NOMO-1 (cell line): ENCODE data around the gene GNAT1.
"Not testable (repeated sequence)": the region's sequence is repeated elsewhere in the genome, so short reads cannot be mapped to it uniquely, and the experiment has no call there.

Experiments used
- DNase-seq, 2 experiments: peaks; one replicate each; lab custom pipeline; 2025; ENCODE audit not compliant: unreplicated experiment in 2 of 2; lab: John Stamatoyannopoulos, UW

The GNAT1 gene

DNA sequence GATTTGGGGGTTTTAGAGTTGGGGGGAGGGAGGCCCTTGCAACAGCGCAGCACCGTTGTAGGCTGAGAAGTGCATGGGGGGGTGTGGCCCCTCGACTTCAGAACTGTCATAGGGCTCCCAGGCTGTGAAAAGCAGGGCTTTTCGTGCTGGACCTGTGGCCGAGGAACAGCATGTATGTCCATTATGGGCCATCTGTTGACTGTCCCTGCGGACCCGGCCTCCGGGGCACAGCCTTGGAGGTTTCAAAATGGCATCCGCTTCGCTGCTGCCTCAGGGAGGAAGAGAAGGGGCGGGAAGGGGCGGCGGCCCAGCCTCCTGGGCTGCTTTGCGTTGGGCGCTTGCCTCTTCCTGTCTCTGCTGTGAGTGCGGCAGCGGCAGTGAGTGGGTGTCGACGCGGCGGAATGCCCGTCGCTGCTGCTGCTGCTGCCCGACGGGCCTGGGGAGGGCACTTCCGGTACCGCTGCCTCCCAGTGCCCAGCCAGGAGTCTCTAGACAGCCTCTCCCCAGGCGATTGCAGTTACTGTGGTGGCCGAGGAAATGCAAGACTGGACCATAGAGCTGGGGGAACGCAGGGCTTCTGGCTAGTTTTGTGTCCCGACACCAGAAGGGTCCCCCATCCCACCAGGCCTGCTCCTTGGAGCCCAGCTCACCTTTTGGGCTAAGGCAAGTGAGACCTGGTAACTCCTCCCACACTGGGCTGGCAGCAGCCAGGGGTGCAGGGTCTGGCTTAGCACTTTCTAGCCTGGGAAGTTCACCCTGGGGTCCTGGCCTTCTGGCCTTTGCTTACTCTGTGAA is 46.5 kb downstream of the GNAT1 start:
- DNase-seq = peak; percentile 81 to 84

DNA sequence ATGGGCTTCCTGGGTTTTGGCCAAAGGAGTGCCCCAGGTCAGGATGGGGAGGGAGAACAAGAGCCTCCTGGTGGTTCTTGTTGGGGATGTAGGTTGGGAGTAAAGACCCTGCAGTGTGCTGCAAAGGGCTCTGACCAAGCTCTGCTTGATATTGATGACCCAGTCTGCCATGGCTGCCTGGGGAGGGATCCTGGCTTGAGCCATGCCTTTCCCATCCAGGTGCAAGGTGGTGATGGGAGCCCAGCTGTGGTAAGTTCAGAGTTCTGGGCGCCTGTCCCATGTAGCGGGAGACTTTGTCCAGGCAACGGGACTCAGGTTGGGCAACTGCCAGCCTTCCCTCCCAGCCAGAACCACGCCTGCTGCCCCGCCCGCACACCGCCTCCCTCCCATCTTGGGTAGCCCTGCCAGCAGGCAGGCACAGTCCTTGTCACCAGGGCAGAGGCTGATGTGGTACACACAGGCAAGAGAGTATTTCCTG is 47.2 kb downstream of the GNAT1 start:
- DNase-seq = peak in 1 of 2 experiments; percentile 17

DNA sequence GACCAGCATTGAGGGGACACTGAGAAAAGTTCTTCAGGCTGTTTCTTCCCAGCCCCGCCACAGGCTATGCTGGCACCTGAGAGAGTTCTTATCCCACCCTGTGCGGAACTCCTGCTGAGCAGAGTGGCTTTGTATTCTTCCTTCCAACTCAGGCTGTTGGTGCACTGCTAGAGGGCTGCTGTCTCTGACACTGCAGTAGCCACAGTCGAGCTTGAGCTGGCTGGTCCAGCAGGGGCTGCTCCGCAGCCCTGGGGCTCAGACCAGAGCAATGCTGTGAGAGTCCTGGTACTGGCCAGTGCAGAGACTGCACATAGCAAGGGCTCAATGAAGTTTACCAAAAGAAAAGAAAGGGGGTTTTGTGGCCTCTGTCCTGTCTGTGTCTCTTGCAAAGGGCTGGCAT is 48.2 kb downstream of the GNAT1 start:
- DNase-seq = no peak

DNA sequence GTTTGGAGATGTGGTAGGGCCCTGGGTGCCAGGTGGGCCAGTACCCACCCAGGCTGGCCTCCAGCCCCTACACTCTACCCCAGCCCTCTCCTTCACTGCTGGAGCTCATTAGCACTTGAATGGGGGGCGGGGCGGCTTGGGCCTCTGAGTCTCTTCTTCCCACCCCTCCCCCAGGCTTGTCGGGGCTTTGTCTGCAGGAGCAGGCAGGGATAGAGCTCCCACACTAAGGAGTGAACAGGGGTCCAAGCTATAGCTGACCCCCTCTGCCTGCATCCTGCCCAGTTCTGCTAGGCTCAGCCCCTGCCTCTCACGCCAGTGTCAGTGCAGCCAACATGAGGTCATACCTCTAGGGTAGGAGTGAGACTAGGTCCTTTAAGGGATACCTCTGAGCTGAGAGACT is 49.8 kb downstream of the GNAT1 start:
- DNase-seq = no peak

DNA sequence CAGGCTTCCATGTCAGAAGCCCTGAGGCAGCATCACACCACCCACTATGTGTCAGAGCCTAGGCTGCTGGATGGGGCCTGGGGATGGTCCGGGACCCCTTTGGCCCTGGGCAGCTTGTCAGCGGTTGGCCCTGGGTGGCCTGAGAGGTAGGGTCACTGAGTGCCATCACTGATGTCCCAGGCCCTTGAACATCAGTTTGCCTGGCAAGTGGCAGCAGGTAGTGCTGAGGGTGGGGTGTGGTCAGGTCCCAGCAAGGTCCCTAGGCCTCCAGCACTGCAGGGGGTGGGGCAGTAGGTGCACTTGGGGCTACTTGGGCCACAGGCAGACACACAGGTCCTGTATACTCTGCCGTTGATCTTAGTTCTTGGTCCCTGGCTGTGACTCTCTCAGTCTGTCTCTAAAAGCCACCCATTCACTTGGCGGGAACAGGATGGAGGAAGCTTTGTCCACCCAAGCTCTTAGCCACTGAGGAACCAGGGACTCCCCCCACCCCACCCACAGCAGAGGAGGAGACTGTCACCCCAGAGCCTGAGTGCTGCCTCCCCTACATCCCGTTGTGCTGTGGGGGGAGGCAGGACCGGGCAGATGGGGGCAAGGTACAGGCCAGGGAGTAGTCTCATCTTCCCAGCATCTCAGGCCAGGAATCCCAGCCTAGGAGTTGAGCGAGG is 50.4 kb downstream of the GNAT1 start:
- no peak for DNase-seq

DNA sequence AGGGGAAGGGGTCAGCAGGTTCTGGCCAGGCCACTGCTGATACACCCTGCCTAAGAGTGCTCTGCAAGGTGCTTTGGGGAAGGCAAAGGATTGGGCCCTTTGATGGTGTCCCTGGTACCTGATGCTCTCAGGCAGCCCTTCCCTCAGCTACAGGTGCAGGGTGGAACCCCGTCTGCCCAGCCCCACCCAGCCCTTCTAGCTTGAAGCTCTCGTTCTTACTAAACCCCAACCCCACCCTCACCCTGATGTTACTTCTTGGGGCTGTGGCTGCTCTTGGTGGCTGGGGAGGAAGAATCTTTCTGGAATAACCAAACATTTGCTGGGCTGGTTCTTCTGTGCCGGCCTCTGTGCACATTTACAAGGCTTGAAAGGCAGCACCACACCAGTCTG is 51.0 kb downstream of the GNAT1 start:
- no peak for DNase-seq

DNA sequence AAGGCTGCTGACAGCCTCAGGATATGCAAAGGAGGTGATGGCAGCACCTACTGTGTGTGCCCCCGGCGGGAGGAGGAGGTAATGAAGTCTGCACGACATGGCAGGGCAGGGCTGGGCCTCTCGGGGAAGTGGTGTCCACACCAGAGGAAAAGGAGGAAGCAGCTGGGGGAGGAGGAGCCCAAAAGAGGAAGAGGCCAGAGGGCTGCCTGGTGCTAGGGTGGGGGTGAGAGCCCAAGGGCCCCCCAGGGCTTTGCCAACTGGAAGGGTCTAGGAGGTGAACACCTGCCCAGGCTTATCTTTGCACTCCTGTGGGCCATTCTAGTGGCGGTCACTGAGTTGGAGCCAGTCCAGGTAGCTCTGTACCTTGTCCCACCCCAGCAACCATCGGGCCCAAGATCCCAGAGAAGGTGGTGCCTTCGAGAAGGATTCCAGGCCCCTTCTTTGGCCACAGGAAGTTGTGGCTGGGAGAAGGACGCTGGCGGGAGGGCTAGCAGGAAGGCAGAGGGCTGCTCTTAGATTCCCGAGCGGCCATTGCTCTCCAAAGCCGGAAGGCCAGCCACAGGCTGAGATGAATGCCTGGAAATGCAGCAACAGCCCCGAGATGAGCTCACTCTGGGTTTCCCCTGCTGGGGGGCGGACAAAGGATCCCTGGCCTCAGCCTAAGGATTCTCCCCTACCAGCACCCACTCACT is 51.6 kb downstream of the GNAT1 start:
- peak; percentile 94 to 97 for DNase-seq

DNA sequence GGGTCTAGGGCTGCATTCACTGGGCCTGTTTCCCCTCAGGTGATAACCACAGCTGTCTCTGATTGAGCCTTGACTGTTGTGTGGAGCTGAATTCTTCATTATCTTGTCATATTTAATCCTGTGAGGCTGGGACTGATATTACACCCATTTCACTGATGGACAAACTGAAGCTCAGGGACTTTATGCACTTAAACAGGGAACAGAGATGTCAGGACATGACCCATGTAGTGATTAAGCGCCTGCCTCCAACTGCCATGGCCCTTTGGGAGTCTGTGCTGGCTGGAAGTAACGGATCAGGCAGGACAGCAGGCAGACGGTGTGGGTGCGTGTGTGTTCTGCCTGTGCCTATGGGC is 52.1 kb downstream of the GNAT1 start:
- no peak for DNase-seq

DNA sequence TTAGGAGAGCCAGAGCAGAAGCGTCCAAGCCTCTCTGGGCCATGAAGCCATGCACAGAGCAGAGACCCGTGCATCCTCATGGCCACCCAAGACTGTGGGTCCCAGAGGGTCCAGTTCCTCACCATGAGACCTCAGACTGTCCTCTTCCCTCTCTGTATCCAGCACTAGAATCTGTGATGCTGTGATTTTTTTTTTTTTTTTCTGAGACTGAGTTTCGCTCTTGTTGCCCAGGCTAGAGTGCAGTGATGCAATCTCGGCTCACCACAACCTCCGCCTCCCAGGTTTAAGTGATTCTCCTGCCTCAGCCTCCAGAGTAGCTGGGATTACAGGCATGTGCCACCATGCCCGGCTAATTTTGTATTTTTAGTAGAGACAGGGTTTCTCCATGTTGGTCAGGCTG is 53.4 kb downstream of the GNAT1 start:
- DNase-seq = not testable (repeated sequence)

DNA sequence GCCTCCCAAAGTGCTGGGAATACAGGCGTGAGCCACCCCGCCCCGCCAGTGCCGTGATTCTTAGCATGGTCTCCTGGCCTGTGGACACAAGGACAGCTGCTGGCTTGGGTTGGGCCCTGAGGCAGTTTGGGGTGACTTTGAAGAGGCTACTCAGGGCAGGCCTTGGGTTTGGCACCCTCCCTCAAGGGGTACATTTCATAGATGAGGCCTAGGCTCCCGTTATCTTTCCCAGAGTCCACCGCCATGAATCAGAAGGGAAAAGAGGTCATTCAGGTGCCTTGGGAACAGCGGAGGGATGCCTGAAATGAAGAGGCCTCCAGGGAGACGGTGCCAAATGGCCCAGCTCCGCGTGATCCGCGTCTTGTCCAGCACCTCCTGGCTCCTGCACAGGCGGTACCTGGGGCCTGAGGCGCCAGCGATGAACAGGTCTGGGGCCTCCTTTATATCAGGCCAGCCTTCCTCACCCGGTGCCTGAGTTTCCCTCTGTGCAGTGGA is 53.9 kb downstream of the GNAT1 start:
- no peak for DNase-seq

DNA sequence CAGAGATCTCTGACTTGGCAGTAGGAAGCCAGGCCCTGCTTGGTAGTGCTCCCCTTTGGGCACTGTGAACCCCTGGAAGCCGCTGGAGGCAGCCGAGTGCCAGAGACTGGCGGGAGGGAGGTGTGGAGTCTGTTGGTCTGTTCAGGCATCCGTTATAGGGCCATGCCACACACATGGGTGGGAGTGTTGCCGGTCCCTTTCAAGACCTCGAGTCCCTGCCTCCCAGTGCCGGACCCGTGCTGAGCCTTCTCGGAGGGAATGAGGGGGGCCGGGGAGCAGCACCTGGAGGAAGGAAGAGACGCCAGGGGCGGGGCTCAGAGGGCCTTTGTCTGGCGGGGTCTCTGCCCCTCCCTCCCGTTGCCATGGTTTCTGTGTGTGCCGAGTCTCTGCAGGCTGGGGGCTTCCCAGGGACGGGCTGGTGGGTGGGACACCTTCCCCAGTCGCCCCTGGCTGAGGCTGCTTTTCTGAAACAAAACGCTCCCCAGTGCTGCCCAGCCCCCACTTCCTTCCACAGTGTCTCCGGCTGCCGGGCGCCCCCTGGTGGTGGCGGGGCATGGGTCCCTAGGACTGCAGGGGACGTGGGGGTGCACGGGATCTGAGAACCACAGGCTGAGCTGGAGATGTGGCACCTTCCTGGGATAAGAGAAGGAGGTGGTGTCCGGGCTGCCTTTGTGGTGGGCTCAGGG is 54.6 kb downstream of the GNAT1 start:
- DNase-seq = peak; percentile 63 to 68

DNA sequence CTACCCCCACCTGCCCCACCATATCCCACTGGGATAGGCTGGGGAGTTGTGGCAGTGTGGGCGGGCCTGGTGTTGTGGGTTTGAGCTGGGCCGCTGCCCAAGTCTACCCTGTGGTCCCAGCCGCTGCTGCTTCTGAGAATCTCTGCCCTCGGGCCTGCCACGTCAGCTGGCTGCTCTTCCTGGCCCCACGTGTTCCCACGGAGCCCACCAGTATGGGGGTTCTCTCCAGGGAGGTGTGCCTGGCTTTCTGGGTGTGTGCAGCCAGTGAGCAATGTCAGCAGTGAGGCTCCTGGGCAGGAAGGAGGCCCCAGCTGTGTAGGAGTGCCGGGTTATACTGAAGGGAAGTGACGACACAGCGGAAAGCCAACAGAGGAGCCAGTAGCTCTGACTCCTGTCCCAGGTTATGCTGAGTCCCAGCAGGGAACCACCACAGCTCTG is 55.1 kb downstream of the GNAT1 start:
- DNase-seq = peak; percentile 27 to 64
